Esophagus muscularis mucosa (tissue), 4 donors: Measurements from ENCODE around the gene RENBP.

Experiments used
- CTCF ChIP-seq, 3 experiments: fragments of 200-600 bp in 2 of 3; fragments of 450-650 bp in 1 of 3; sonication (generic) in 2 of 3; IDR thresholded peaks; one replicate each; pipeline ENCODE4 v1.5.1; 2017 to 2019; ENCODE audit warnings: antibody characterized with exemption in 3 of 3, mild to moderate bottlenecking in 2 of 3, moderate library complexity in 1 of 3
- EP300 ChIP-seq: sonication (generic); formaldehyde crosslinking; IDR thresholded peaks from one replicate; pipeline ENCODE4 v1.6.1; 2017; ENCODE audit warnings: antibody characterized with exemption
- POLR2A ChIP-seq: fragments of 450-650 bp; IDR thresholded peaks from one replicate; pipeline ENCODE4 v1.6.1; 2017; ENCODE audit warnings: antibody characterized with exemption, moderate library complexity, mild to moderate bottlenecking, low read depth

- TF ChIP-seq CTCF (IDR thresholded peaks at IDR 0.05) (no peak), EP300 (no peak), POLR2A (no peak)
Observed at GRCh38 chrX:153969904-153970356, 25.5 kb upstream of the RENBP start.
